GM18517 (cell line): ENCODE data around the gene PTK6.
"Not testable (repeated sequence)": the region's sequence is repeated elsewhere in the genome, so short reads cannot be mapped to it uniquely, and the experiment has no call there.

ENCODE experiments used
- ATAC-seq: cut with Tn5 transposase; IDR thresholded peaks from one replicate; pipeline ENCODE4 v1.9.1; 2021; ENCODE audit warnings: mild to moderate bottlenecking, moderate library complexity; ENCODE audit not compliant: unreplicated experiment

PTK6 gene

DNA sequence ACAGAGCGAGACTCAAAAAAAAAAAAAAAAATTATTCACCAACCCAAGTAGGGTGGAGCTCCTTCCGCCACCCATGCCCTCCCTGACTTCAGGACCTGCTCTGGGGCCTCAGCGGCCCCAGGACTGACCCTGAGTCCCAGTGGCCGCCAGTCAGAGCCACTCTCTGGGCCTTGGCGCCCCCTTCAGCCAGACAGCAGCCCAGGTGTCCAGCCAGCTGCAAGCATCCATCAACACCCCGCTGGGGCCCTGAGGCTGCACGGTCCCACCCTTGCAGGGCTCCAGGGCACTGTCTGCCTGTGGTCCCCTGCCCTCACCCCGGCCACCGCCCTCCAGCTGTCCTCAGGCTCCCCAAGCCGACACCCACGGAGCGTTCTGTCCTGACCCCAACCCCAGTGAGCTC is 53.3 kb downstream of the PTK6 start:
- no peak for ATAC-seq

DNA sequence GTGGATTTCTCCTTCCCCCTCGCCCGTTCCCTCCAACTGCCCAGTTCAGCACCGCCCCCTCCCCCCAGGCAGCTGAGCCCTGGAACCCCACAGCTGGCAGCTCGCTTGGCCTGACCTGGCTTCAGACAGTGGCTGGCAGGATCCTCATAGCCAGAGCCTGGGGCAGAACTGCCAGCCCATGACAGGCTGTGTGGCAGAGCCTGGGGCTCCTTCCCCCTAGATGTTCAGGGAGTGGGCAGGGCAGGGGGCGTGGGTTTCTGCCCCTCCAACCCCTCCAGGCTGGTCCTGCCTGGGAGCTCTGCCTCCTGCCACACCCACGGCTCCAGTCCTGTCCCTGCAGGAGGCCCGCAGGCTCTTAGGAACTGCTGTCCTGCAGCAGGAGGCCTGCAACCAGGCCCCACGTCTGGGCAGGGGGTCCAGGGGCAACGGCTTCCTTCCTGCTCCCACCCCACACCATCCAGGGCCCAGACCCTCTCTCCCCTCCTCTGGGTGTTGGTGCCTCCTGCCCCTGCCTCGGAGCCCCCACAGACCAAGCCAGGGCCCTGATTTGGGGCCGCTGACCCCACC is 55.1 kb downstream of the PTK6 start:
- ATAC-seq, result no peak

DNA sequence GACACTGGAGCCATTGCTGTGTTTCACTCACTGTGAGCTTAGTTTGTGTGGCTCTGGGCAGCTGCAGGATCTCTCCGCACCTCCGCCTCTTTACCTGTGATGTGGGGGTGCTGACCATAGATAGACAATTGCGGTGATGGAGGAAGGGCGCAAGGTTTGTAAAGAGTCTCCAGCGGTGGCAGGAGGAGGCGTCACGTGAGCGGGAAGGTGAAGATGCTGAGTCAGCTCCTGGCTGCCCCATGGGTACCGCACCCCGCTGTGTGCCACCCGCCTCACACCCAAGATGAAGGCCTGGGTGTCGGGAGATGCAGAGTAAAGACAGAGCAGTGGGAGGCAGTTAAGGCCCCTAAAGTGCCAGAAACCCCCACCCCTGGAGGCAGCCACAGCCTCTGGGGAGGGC is 55.7 kb downstream of the PTK6 start:
- ATAC-seq, result no peak

DNA sequence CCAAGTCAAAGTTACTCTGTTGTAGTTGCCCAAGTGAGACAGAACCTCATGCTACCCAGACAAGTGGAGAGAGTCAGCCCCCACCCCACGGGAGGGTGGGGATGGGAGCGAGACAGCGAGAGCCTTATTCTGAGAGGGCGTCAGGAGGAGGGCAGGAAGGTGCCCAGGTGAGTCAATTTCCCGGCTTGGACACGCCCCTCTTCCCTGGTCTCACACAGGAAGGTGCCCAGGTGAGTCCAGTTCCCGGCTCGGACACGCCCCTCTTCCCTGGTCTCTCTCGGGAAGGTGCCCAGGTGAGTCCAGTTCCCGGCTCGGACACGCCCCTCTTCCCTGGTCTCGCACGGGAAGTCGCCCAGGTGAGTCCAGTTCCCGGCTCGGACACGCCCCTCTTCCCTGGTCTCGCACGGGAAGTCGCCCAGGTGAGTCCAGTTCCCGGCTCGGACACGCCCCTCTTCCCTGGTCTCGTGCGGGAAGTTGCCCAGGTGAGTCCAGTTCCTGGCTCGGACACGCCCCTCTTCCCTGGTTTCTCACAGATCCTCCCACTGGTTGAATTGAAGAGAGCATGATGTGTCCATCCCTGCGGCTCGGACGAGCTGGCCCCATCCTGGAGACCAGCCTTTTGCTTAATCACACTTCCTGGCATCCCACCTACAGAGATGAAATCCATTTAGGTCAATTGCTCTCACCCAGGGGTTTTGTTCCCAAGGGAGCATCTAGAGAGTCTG is 57.3 kb downstream of the PTK6 start:
- not testable (repeated sequence) for ATAC-seq

DNA sequence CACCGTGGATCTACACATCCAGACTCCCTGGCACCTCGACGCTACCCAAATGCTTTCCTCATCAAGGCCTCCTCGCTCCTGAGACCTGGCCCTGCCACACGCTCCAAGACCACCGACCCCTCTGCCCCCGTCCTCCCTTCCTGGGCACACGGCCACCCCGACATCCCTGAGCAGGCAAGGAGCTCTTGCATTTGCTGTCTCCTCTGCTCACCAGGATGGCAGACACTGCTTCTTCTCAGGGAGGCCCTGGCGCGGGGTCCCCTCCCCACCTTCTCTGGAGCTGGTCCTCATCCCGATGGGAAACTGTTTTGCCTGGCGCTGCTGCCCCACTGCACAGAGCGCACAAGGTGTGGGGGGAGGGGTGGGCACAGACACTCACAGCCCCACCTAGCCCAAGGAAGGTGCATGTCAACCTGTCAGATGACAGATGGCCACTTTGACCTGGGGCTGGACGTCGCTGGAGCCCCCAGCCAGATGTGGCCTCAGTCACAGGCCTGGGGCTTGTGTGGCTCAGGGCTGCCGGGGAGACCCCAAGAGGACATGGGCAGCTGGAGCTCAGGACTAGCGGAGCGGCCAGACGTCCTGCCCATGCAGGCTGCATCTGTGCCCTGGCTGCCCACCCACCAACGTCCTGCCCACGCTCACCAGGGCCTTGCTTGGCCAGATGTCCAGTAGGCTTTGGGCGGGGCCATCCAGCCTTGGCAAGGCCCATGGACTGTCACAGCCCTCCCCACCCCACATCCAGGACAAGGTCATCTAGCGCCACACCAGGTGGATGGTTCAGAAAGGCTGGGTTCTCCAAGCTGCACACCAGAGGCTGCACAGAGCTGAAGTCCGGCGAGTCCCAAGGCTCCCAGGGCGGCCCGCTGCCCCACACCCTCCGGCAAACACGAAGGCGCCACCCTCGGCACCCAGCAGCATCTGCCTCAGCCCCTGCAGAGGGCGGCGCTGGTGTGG is 58.6 kb downstream of the PTK6 start:
- no peak for ATAC-seq
